Colon (tissue), 2 donors: ENCODE results near the gene OAF.

Source experiments
- FAIRE-seq: peaks from 2 replicates; lab custom pipeline; 2012; peaks lifted over from hg19 to GRCh38; lab: Jason Lieb, UNC
- donor health status: control.
- donor health status: control.

Gene OAF

DNA sequence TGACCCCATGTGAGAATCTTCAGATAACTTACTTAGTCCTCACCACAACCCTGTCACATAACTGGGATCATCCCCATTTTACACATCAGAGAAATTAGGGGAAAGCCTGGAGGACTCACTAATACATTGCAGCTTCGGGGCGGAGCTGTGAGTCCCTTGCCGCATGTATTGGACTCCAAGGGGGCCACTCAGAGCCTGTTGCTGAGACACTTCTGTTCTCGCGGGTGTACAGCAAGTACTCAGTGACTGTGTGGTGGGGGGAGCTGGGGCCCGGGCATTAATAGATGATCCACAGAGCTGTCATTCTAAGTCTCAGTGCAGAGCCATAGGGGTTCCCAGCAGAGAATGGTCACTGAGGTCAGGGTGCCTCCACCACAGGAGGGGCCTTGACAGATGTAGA lies 13.5 kb downstream of the OAF start:
- no peak for FAIRE-seq

GRCh38 chr11:120224972-120225909 lies 14.4 kb downstream of the OAF start:
- FAIRE-seq = no peak

- FAIRE-seq = no peak
These were observed 15.4 kb downstream of the OAF start for GRCh38 chr11:120226242-120226641.

DNA sequence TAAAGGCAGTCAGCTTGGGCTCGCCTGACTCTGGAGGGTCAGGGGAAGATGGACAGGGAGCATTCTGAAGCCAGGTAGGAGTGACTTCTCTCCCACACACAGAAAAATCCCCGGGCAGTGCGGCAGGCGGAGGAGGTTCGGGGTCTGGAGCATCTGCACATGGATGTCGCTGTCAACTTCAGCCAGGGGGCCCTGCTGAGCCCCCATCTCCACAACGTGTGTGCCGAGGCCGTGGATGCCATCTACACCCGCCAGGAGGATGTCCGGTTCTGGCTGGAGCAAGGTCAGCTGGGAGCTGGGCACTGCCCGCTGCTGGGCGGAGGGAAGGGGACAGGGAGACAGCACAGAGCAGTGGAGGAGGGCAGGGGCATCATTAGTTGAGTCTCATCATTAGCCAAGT lies 15.9 kb downstream of the OAF start:
- no peak for FAIRE-seq

GRCh38 chr11:120227228-120227852 lies 16.5 kb downstream of the OAF start:
- no peak for FAIRE-seq

DNA sequence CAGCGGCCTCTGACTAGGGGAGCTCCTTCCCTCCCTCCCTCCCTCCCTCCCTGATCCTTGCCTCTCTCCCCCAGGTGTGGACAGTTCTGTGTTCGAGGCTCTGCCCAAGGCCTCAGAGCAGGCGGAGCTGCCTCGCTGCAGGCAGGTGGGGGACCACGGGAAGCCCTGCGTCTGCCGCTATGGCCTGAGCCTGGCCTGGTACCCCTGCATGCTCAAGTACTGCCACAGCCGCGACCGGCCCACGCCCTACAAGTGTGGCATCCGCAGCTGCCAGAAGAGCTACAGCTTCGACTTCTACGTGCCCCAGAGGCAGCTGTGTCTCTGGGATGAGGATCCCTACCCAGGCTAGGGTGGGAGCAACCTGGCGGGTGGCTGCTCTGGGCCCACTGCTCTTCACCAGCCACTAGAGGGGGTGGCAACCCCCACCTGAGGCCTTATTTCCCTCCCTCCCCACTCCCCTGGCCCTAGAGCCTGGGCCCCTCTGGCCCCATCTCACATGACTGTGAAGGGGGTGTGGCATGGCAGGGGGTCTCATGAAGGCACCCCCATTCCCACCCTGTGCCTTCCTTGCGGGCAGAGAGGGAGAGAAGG lies 18.1 kb downstream of the OAF start:
- no peak for FAIRE-seq

GRCh38 chr11:120229451-120230424 lies 18.9 kb downstream of the OAF start:
- FAIRE-seq = no peak

DNA sequence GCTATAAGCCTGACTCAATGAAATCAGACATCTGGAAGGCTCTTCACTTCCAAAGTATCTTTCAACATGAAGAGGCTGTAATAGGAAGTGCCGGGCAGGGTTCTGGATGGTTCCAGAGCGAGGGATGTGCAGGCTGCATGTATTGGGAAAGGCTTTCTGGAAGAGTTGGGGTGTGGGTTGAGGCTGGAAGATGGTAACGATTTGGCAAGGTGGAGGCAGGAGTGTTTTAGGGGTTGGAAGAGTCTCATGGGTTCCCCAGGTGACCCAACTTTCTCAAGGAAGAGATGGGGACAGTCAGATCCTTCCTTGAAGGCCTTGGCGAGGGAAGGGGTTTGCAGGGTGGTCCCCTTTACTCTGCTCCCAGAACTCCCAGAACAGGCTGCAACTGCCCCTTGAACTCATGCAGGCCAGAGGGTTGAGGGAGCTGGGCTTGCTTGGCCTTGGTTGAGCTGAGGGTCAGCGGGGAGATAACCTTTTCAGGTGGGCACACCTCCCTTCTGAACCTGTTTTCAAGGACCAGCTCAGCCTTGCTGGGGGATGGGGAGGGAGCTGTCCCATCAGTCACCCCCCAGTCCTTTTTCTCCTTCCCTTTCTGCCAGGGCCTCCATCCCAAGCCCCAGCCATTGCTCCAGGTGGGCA lies 19.7 kb downstream of the OAF start:
- no peak for FAIRE-seq

DNA sequence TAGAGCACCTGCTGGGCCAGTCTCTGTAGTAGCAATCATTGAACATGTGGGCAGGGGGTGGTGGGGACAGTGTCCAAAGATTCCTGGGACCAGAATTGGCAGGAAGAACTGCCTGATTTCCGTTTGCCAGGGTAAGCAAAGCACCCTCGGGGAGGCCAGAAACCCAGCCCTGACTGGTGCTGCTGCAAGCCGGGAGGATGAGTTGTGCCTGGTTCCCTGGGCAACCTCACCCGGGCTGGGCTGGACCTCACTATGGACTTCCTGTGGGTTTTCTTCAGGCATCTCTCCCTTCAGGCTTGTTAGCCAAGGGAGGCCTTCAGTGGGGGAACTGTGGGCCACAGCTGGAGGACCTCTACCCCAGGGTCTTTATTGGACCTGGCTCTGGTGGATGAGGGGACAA lies 21.1 kb downstream of the OAF start:
- no peak for FAIRE-seq

DNA sequence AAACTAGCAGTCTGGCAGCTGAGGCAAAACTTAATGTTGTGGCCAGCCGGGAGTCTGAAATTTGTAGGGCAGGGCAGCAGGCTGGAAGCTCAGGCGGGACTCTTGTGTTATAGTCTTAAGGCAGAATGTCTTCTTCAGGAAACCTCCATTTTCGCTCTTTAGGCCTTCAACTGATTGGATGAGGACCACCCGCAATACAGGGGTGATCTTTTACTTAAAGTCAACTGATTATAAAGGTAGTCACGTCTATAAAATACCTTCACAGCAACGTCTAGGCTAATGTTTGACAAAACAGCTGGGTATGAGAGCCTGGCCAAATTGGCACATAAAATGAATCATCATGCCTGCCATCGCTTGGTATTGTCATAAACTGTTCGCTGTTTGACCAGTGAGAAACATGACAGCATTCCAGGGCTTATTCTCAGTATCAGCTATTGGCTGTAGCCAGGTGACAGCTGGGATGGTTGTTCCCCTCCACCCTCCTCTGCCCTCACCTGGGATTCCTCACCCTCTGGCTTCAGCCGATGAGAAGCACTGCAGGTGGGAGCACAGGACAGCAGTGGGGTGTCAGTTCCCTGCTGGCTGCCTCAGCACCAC lies 22.5 kb downstream of the OAF start:
- no peak for FAIRE-seq

DNA sequence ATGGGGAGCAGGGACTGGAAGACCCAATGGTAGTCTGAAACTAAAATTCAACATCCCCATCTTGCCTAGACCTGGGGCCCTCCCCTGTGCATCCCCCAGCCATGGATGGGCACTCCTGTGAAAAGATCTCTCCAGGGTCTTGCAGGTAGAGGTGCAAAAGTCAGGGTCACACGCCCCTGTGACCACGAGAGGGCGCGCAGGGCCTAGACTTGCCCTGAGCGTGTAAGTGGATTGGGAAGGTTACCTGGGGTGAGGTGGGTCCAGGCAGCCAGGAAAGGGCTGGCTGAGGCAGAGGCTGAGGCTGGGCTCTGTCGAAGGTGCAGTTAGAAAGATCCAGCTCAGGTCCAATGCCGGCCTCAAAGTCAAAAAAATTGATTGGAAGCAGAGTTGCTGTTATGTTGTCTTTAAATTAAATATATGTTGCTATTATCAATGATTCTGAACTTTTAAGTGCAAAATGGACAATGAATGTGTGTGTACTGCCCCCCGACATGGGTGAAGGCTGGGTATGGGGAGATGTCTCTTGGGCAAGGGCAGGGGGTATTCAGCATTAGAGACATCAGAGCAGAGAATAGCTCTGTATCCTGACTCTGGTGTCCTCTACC lies 24.3 kb downstream of the OAF start:
- FAIRE-seq = no peak

DNA sequence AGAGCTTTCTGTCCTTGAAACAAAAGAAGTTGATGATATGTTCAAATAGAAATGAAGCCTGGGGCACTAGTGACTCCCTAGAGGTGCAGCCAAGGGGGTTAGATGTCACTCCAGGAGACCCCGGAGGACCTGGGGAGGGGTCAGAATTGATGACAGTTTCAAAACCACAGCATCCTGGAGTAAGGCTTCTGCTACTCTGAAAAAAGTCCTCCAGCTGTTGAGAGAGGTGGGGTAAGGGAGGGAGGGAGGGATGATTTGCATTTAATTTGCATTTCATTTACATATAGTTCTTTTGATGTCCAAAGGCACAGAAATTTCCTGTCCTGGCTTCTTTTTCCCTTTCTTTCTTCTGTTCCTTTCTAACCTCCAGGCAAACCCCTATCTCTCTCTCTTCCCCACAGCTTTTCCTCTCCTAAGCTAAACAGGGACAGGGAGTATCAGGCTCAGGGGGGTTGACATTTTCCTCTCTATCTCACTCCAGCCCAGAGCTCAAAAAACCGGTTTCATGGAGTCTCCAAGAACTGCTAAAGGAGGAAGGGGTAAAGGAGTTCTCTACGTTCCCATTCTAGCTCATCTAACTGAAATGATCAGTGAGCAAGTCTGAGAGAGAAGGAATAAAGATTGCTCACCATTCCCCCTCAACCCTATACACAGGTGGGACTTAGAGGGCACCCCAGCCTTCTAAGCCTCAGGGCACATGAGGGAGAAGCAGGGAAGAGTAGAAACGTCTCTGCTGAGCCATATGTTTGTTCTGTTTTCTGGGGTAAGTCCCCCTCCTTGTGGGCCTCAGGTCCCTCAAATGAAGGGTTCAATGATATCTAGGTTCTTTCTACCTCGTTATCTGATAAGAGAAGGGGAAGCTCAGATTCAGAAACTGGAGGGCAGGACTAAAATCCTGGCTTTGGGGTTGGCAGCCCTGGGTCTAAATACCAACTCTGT lies 25.6 kb downstream of the OAF start:
- FAIRE-seq = no peak

DNA sequence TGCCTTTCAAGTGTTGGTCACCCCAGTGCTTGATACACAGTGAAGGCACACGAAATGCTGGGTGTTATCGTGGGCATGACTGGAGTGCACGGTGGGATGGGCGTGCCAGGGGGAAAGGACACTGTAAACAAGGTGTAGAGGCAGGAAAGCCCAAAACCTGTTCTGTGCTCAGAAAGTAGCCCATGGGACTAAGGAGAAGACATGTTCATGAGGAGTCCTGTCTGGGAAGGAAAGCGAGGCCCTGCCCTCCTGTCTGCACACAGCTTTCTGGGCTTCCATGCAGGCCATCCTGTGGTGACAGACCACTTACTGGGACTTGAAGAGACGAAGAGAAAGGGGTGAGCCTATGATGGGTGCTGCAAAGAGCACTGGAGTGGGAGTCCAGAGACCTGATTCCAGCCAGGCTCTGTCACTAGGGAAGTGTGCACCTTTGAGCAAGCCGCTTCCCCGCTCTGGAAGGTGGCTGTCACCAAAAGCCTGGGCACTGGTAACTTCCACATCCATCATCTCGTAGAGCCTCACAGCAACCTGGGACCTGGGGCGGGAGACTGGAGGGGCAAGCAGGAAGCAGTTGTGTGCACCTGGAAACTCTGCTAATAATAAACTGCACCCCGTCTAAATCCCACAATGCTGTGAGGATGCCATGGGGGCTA lies 28.3 kb downstream of the OAF start:
- FAIRE-seq = no peak

- no peak for FAIRE-seq
These were observed 29.1 kb downstream of the OAF start, which contains the start of gene POU2F3 for GRCh38 chr11:120239713-120240640. Gene POU2F3, plus strand, starts transcription at chr11:120240140. Its CDS starts 204 bp downstream, at chr11:120240344.

DNA sequence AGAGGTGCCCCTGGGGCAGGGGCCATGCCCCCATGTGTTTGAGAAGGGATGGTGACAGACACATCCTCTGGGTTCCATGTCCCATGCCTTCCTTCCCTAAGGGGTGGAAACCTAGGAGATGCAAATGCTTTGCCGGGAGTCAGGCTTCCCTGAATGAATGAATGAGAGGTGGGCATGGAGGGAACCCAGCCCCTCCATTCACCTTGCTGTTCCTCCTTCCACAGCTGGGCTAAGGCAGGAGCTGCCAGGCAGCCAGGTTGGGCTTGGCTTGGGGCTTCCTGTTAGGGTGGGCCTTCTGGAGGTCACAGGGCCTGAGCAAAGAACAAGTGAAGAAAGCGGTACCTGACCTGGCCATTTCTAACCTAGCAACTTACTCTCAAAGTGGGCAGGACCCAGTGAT lies 30.0 kb downstream of the OAF start:
- no peak for FAIRE-seq

- no peak for FAIRE-seq
These were observed 30.4 kb downstream of the OAF start for GRCh38 chr11:120241277-120241676.

GRCh38 chr11:120243221-120243620 lies 32.4 kb downstream of the OAF start:
- no peak for FAIRE-seq
